ENCODE data around the gene PDLIM3. TPM values are rescaled to one million over a fixed set of nuclear protein-coding genes. Genes with fewer than 3 reads are reported as not detected.

PDLIM3 gene
- total and polyA plus RNA-seq, 2 of the 13 experiments (the other 11 are each of a cell fraction or from before 2014, with no cell fraction given): 5.9 to 14.0 TPM

GRCh38 chr4:185508181-185508580, 27.1 kb downstream of the PDLIM3 start:
- no peak overlapping the region for H3K4me3 ChIP-seq (replicated peaks in 1 of 3; ENCODE audit: insufficient read depth in 1 of 3, low read depth in 2 of 3, low read length in 3 of 3)
- peak overlapping the region; percentile 14; the same call in 1 of the 2 replicates for H3K4me2 ChIP-seq (ENCODE audit: low read depth, low read length)
- WGBS (ENCODE audit: low lambda C conversion rate): 48% methylated on average over 4 of the region's 4 CpGs
- no peaks in the 10 kb centered on the region for H4K20me1 ChIP-seq (ENCODE audit: insufficient read depth, low read length)
- H3K4me1 ChIP-seq (ENCODE audit: insufficient read depth, low read length): peaks cover 48% of the 10 kb centered on the region
- no peak for FAIRE-seq
- peak; percentile 54 for DNase-seq (ENCODE audit: low spot score)
- ChIA-PET POLR2A (interaction anchor here (0.6 to 1.6 kb wide), 2 partner anchors 27 to 59 kb away, joined by 3 to 7 read pairs; partner anchors contain the start of gene PDLIM3), CTCF (ENCODE audit: low intra/inter-chr PET ratio, low total read pairs) (no interaction called here)
- BruUV-seq (replicated peaks): no TSS peak
- no peaks in the 10 kb centered on the region for H3K79me2 ChIP-seq (ENCODE audit: insufficient read depth, low read length)
- no peak overlapping the region for H2AFZ ChIP-seq (ENCODE audit: low read length)
- H3K36me3 ChIP-seq (replicated peaks in 1 of 2; ENCODE audit: control insufficient read depth in 1 of 2, insufficient read depth in 2 of 2, low read length in 2 of 2): no peaks in the 10 kb centered on the region
- intact Hi-C loops (cut with micrococcal nuclease; ENCODE audit: unreplicated experiment): no loop called here
- peak; percentile 13; the same call in 1 of the 3 replicates for ATAC-seq
- no peaks in the 10 kb centered on the region for H3K9me3 ChIP-seq (ENCODE audit: low read length)
- H3K27ac ChIP-seq (ENCODE audit: extremely low read length, insufficient read depth, low read length): no peak overlapping the region
- H3K9ac ChIP-seq (ENCODE audit: insufficient read depth, low read depth, low read length): no peak overlapping the region
- no peaks in the 10 kb centered on the region for H3K27me3 ChIP-seq (ENCODE audit: control insufficient read depth in 1 of 2, insufficient read depth in 2 of 2, low read length in 2 of 2)
- in situ Hi-C loops (cut with HindIII; ENCODE audit: extremely low pct_ligation_motif_present, low pct_unique_long_range_greater_than_20kb): no loop called here
- no peak for TF ChIP-seq ZNF354B (CRISPR knock-in tag; IDR thresholded peaks at IDR 0.05)
- 0 out of 2 replicates have a peak, but pooled peaks have one; percentile 13 for TF ChIP-seq HNF4A (CRISPR knock-in tag; IDR thresholded peaks at IDR 0.05)
- no peak for TF ChIP-seq SOX13 (IDR thresholded peaks at IDR 0.05)
- TF ChIP-seq SOX13 (CRISPR knock-in tag; conservative IDR thresholded peaks at IDR 0.05 in 1 of 2, IDR thresholded peaks at IDR 0.05 in 1 of 2): peak in 1 of 2 experiments; percentile 15; a peak in 1 of 4 replicates
- 0 out of 2 replicates have a peak, but pooled peaks have one; percentile 40 for TF ChIP-seq GATAD2A (CRISPR knock-in tag; IDR thresholded peaks at IDR 0.05)
- peak; percentile 36; the same call in 1 of the 2 replicates for TF ChIP-seq CEBPB (IDR thresholded peaks at IDR 0.05; ENCODE audit: borderline replicate concordance, low read depth, low read length)
- peak; percentile 32; the same call in 1 of the 2 replicates for TF ChIP-seq ARID3A (IDR thresholded peaks at IDR 0.05; ENCODE audit: low read depth, low read length)
- TF ChIP-seq NR3C1 (CRISPR knock-in tag; IDR thresholded peaks at IDR 0.05): no peak
- 0 out of 2 replicates have a peak, but pooled peaks have one; percentile 28 for TF ChIP-seq MED1 (CRISPR knock-in tag; IDR thresholded peaks at IDR 0.05)
- TF ChIP-seq EP300 (IDR thresholded peaks at IDR 0.05; ENCODE audit: low read depth in 2 of 2, low read length in 2 of 2): peak in 1 of 2 experiments; percentile 22; a peak in 1 of 4 replicates
- no peak for TF ChIP-seq EP300 (CRISPR knock-in tag; IDR thresholded peaks at IDR 0.05; ENCODE audit: borderline replicate concordance)
- peak; percentile 30; the same call in 1 of the 2 replicates for TF ChIP-seq HOMEZ (CRISPR knock-in tag; IDR thresholded peaks at IDR 0.05; ENCODE audit: low read depth)
- no peak for TF ChIP-seq KDM6A (CRISPR knock-in tag; IDR thresholded peaks at IDR 0.05; ENCODE audit: low read depth)
- TF ChIP-seq ZNF773 (CRISPR knock-in tag; IDR thresholded peaks at IDR 0.05; ENCODE audit: borderline replicate concordance): no peak
- TF ChIP-seq ELF1 (CRISPR knock-in tag; IDR thresholded peaks at IDR 0.05): 0 out of 2 replicates have a peak, but pooled peaks have one; percentile 19
- no peak for TF ChIP-seq SOX6 (IDR thresholded peaks at IDR 0.05)
- TF ChIP-seq SOX6 (CRISPR knock-in tag; IDR thresholded peaks at IDR 0.05): peak; percentile 43; the same call in 1 of the 2 replicates
- TF ChIP-seq ZBTB42 (CRISPR knock-in tag; IDR thresholded peaks at IDR 0.05): no peak
- TF ChIP-seq SIX4 (CRISPR knock-in tag; IDR thresholded peaks at IDR 0.05): peak; percentile 75; the same call in 1 of the 2 replicates
- TF ChIP-seq SIX1 (CRISPR knock-in tag; IDR thresholded peaks at IDR 0.05; ENCODE audit: borderline replicate concordance): peak; percentile 89; the same call in 1 of the 2 replicates
- TF ChIP-seq SAP130 (CRISPR knock-in tag; IDR thresholded peaks at IDR 0.05; ENCODE audit: low read depth): peak; percentile 66; the same call in 1 of the 2 replicates
- TF ChIP-seq RARA (CRISPR knock-in tag; IDR thresholded peaks at IDR 0.05): 0 out of 2 replicates have a peak, but pooled peaks have one; percentile 26
- TF ChIP-seq TCF7 (IDR thresholded peaks at IDR 0.05; ENCODE audit: low read depth): 0 out of 2 replicates have a peak, but pooled peaks have one; percentile 17
- TF ChIP-seq ZNF709 (CRISPR knock-in tag; IDR thresholded peaks at IDR 0.05): no peak
